Islet precursor cell (in vitro differentiated cells): ENCODE data around the gene AEN.
"Not testable (repeated sequence)": the region's sequence is repeated elsewhere in the genome, so short reads cannot be mapped to it uniquely, and the experiment has no call there.

Source experiments
- DNase-seq: peaks from one replicate; pipeline ENCODE4 v3.0.0-alpha.2; 2018

The AEN gene

DNA sequence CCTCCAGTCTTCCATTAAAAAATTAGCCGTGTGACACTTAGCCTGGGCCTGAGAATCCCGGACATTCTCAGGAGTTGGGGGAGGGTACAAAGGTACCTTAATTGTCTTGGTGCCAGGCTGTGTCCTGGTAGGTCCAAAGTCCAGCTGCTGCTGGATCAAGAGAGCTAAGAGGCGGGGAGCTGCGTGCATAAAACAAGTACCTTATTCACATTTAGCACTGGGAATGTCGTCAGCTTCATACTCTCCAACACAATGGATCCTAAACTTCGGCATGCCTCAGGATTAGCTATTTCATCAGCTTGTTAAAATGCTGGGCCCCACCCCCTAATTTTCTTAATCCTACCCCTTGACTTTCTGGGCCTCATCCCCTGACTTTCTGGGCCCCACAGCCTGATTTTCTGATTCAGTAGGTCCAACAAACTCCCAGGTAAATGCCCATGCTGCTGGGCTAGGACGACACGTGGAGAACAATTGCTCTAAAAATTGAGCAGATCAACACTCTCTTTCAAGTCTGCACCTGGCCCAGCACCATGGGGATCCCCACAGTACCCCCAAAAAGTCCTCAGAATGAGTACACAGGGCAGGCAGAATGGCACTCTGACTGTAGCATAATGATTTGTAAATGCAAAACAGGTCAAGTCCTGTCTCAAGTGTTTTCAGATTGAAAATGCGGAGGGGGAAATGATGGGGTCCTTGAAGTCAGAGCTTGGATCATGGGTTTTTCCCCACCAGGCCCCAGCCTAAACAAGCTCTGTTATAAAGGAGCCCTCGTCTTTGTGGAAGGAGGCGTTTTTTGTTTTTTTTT, 5.6 kb upstream of the AEN start:
- DNase-seq: peak; percentile 39

DNA sequence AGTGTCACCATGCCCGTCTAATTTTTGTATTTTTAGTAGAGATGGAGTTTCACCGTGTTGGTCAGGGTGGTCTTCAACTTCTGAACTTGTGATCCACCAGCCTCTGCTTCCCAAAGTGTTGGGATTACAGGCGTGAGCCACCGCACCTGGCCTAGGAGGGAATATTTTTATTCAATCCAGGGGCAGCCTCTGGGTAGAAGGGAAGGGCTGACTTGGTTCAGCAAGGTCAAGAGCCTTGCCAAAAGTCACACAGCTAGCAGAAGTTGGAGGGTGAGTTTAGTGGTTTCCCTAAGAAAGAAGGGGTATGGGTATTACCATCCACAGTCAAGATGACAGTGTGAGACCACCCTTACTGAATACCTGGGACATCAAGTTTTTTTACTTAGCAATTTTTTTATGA, 4.9 kb upstream of the AEN start:
- peak; percentile 12 for DNase-seq

DNA sequence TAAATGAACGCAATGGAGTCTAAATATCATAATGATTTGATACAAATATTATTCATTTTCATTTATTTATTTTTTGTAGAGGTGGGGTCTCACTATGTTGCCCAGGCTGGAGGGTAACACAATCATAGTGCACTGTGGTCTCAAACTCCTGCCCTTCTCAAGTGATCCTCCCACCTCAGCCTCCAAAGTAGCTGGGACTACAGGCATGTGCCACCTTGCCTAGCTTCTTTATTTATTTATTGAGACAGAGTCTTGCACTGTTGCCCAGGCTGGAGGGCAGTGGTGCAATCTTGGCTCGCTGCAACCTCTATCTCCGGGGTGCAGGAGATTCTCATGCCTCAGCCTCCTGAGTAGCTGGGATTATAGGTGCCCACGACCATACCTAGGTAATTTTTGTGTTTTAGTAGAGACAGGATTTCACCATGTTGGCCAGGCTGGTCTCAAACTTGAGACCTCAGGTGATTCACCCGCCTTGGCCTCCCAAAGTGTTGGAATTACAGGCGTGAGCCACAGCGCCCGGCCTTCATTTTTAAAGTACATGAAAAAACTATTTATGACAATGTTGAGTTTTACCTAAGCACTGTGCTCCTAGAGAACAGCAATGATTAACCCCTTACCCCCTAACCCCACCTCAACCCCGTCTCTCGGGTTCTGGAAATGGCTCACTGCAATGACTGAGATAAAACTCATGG, 4.0 kb upstream of the AEN start:
- peak; percentile 9 for DNase-seq

DNA sequence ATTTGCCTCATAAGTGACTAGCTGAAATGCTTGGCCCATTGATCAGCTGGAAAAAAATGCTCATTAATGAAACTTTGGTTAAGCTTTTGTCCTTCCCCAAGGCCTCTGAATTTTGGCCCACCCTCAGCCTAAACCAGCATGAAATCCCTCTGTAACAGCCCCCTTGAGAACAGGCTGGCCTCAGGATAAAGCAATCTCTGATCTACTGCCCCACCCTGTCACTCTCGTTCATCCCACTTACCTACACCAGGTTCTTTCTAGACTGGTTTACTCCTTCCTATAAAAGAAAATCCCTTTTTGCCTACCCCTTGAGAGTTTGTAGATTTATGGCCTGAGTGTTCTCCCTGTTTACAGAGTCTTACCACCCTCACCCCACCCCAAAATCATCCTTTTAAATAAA, 3.4 kb upstream of the AEN start:
- DNase-seq: peak; percentile 45

DNA sequence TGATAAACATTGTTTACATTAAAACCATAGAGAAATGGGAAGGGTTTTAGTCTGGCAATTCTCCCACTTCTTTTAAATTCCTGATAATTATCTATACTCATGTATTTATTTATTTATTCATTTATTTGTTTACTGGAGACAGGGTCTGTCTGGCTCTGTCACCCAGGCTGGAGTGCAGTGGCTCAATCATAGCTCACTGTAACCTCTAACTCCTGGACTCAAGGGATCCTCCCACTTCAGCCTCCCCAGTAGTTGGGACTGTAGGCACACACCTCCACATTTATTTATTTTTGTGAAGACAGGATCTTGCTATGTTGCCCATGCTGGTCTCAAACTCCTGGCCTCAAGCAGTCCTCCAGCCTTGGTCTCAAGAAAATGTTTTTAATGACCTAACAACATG, 2.5 kb upstream of the AEN start:
- peak; percentile 24 for DNase-seq

DNA sequence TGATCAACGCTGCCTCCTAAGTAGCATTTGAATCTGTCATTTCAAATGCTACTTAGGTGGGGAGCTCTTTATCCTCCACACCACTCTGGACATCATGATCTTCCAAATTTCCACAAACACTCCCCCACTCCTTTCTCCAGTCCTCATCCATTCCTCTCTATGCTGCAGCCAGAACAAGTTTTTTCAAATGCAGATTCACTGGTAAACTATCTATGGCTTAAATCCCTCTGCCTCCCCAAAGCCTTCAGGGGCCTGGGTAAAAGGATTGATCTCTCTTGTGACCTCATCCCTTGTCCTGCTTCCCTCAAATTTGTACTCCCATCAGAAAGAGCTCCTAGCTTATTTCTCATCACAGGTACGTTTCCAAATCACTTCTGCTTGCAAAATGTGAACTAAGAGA, 1.3 kb upstream of the AEN start:
- DNase-seq: peak; percentile 19

DNA sequence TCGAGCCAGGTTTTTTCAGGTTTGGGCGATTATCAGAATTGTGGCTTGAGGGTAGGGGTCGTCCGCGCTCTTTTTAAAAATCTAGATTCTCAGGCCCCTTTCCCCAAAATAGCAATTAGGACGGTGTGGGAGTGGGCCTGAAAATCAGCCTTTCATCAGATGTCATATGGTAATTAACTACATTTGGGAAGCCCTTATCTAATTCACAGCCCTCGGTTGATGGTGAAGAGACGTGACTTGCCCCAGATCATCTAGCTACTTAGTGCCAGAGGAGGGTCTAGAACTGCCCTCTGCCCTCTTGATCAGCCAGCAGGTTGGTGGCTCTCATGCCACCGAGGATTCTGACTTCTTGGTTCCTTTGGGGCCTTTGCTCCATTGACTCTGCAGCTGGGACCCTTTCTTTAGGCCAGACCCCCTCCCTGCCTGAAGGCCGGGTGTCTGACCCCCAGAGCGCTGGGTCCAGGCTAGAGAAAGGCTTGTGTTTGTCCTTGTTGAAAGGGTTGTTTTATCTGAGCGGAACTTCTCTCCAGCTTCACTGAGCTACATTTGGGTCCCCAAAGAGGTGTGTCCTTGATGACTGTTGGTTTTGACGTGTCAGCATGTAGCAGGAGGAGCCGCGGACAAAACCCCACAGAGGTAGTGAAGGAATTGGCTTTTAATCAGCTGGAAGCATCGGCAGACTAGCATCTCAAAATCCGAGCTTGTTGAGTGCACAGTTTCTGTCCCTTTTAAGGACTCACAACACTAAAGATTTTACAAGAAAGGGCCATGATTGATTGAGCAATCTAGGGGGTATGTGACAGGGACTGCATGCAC, 857 bp downstream of the AEN start:
- peak; percentile 62 for DNase-seq

DNA sequence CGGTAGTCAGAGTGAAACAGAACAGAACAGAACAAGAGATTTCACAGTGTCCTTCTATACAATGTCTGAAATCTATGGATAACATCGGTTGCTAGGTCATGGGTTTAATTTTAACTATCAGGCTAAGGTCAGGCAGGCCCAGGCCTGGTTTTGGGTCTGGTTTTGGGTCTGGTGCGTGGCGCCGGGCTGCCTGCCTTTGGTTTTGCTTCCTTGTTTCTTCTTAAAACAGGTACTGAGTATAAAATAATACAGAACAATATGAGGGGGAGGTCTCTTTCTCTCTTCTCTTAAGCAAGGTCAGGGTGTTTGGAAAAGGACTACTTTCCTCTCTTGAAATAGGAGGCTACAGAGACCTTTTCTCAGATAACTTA, 1.4 kb downstream of the AEN start:
- DNase-seq: peak; percentile 48

DNA sequence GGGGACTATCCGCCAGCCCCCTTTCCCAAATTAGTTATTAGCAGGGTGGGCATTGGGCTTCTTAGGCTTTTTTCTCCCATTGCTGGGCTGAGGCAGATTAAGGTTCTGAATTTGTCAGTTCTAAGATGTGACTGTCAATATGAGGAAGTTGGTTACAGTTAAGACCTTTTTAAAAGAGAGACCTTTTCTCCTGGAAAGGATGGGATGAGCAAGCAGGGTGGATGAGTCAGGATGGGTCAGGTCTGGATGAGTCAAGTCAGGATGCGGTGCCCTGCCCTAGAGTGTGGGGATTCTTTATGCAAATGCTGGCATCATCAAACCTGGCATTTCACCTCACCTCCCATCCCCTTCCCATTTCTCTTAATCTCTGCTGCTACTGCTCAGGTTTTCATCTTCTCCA, 1.9 kb downstream of the AEN start:
- DNase-seq: peak; percentile 83

DNA sequence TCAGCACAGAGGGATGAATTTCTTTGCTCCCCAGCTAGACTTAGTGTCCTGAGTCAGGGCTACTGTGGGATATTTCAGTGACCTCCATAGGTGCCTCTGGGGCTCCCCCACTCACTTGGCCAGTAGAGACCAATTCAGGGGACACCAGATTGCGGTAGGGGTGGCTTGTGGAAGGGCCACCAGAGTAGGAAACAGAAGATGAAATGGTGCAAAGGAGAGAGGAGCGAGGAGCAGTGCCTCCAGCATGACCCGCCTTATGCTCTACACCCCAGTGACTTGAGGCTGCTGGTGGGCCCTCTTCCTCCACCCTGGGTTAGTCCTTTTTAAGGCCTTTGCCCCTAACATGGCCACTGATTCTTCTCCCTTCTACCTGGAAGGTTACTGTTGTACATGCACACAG, 2.5 kb downstream of the AEN start:
- DNase-seq: no peak

DNA sequence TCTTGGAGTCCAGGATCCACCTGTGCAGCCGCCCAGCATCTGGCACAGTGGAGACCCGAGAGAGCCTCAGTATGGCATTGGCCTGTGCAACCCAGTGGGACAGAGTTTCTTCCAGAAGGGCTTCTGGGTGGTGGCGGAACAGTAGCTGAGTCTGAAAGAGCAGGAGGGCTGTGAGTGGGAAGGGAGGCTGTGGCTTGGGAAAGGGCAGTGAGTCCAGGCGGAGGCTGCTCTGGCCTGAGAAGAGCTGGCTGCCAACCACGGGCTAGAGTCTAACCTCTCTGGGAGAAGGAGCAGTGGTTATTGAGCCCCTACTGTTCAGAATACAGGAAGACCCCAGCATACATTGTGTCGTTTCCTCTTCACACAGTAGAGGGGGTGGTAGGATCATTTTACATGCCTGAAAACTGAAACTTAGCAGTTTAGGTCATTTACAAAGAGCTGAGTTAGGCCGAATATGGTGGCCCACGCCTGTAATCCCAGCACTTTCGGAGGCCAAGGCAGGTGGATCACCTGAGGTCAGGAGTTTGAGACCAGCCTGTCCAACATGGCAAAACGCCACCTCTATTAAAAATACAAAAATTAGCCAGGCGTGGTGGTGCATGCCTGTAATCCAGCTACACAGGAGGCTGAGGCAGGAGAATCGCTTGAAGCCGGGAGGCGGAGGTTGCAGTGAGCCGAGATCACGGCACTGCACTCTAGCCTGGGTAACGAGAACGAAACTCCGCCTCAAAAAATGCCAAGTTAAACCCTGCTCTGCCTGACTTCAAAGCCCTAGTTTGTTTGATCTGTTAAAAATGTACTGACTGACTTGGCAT, 3.2 kb downstream of the AEN start:
- no peak for DNase-seq

DNA sequence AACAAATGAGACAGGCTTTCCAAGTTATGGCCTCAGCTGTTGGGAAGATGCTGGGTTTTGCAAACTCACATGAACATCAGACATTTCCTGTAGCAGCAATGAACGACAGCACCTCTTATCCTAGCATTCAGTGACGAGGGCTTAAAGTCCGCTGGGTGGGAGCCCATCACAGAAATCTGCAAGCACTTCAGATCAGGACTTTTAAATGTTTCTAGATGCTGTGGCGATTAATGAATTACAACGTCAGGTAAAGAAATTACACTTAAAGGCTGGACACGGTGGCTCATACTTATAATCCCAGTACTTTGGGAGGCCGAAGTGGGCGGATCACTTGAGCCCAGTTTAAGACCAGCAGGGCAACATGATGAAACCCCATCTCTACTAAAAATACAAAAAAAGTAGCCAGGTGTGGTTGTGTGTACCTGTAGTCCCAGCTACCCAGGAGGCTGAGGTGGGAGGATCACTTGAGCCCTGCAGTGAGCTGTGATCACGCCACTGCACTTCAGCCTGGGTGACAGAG, 3.9 kb downstream of the AEN start:
- DNase-seq: no peak

DNA sequence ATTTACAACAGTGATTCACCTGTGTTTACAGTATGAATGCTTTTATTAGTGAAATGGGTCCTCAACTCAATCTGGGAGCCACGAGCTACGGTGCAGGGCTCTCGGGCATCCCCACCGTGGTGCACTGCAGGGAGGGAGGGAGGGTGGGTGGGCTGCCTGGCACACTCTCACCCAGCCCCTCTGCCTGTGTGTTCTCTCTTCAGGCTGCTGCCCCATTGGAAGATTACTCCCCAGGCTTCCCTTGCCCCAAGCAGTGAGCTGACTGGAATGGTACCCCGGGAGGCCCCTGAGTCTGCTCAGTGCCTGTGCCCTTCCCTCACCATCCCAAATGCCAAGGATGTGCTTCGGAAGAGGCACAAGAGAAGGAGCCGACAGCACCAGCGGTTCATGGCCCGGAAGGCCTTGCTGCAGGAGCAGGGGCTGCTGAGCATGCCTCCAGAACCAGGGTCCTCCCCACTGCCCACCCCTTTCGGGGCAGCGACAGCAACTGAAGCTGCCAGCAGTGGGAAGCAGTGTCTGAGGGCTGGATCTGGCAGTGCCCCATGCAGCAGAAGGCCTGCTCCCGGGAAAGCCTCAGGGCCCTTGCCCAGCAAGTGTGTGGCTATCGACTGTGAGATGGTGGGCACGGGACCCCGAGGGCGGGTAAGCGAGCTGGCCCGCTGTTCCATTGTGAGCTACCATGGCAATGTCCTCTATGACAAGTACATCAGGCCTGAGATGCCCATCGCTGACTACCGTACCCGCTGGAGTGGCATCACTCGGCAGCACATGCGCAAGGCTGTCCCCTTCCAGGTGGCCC, 5.0 kb downstream of the AEN start:
- peak; percentile 38 for DNase-seq

DNA sequence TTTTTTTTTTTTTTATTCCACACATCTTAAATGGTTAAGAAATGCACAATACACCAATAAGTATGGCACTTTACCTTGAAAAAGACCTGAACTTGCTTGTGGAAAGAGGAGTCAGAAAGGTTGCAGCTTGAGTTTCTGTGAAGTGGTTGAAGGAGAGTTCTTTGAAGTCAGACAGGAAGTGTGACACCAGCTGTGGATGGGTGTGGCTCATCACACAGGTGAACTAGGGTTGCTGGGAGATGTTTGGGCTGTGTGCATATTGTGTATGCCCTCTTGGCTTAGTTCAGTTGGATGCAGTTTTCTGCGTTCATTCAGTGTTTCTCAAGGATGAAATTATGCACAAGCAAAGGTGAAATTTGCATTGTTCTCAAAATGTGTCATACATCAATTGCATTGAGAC, 6.3 kb downstream of the AEN start:
- peak; percentile 28 for DNase-seq

DNA sequence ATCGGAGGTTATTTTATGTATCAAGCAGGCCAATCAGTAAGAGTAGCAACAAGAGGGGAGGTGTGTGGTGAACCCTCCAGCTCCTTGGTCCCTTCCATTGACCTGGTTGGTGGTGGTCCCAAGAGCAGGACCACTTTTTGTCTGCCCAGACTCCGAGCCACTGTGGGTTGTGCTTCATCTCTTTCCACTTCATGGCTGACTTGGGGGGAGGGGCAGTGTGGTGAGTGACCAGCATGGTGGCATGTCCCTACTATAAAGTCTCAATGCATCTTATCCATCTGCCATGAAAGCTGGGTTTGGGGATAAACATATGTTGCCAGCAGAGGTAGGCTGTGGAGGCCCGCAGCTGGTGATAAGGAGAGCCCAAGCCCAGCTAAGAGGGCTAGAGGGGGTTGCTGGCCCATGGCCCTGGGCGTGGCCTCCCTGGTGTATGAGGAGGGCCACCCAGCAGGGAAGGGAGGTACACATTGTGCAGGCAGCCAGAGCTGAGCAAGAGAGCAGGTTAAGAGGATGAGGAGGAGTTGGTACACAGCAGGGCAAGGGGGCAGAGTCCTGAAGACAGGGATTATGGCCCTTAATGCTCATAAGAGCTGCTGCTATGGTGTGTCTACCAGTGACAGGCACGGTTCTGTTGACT, 7.0 kb downstream of the AEN start:
- DNase-seq: no peak

DNA sequence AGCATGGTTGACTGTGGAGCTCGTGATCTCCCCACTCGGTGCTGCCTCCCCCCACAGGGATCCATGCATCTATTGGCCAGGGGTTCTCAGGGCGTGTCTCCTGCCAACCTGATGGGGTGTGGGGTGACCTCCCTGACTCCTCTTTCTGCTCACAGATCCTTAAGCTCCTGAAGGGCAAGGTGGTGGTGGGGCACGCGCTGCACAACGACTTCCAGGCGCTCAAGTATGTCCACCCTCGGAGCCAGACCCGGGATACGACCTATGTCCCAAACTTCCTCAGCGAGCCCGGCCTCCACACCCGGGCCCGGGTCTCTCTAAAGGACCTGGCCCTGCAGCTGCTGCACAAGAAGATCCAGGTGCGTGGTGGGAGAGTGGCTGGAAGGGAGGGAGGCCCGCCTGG, 7.9 kb downstream of the AEN start:
- no peak for DNase-seq

DNA sequence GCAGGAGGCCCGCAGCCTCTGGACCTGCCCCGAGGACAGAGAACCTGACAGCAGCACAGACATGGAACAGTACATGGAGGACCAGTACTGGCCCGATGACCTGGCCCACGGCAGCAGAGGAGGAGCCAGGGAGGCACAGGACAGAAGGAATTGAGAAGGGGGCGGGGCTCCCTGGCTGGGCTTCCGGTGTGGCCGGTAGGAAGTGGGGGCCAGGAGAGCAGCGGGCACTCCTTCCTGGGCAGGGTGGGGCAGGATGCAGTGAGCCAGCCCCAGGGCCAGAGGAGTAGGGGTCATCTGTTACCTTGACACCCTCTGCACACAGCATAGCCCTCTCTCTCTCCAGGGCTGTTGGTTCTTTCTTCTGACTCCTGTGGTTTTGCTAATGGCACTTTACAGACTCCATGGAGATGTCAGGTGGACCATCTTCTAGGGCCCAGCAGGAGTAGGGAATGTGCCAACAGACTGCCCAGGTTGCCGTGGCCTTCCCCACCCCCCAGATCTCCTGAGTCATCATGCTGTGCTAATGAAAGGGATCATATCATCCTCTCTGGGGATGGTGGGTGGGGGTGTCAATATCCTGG, 9.1 kb downstream of the AEN start:
- no peak for DNase-seq

DNA sequence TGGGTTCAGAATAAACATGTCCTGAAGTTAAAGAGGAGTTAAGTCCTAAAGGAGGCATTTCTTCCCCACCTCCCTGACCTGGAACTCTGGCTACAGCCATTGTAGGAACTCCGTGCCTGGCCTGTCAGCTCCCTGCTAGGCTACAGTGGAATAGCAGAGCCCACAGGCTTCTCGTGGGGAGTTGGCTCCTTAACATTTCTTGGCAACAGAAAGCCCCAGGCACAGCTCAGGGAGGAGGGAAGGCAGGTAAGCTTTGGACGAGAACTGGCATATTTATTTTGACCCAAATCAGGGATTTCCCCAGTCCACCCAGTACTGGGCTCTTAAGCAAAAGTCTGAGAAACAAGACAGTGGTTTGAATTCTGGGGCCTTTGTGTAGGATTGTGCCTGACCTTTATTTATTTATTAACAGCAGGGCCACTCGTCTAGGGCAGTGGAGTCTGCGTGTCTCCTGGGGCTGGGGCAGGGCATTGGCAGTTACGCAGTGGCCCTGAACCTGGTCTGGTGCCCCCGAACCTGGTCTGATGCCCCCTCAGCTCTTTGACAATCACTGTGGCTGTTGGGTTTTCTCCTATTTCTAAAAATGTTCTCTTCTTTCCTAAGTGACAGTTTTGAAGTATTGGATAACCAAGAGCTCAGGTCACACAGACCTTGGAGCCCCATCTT, 9.8 kb downstream of the AEN start:
- DNase-seq: no peak

DNA sequence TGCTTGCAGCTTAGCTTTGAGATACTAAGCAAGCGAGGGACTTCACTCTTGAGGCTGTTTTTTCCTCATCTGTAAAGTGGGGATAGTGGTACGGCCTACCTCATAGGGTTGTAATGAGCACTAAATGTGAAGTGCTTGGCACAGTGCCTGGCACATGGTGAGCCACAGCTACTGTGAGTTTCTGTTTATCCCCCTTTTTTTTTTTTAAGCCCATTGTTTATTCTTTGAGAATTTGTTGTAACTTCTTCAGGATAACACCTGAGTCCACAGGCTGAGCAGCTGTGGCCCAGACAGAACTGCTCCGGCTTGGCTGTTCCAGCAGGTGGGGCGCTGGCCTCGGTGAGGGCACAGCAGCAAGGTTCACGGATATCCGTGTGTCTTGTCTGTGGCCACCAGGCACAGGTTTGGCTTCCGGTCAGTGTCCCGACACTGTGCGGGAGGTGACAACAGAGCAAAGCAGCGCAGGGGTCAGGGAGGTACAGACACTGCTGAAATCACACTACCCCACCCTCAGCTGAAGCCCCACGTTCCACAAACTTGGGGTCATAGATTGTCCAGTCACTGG, 10.4 kb downstream of the AEN start:
- DNase-seq: peak; percentile 48

DNA sequence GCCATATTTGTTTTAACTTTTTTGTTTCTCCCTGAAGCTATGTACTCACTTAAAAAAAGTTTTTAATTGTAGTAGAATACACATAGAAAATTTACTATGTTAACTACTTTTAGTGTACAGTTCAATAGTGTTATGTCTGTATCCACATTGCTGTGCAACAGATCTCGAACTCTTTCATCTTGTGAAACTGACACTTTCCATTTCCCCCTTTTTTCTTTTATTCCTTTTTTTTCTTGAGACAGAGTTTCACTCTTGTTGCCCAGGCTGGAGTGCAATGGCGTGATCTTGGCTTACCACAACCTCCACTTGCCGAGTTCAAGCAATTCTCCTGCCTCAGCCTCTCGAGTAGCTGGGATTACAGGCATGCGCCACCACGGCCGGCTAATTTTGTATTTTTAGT, 11.7 kb downstream of the AEN start:
- DNase-seq: not testable (repeated sequence)
